AG09309 (cell line): ENCODE results near the gene PGC.

ENCODE experiments used
- DNase-seq: peaks from one replicate; pipeline ENCODE4 v3.0.0-alpha.2; 2010; ENCODE audit warnings: low read depth
- H3K4me3 ChIP-seq: 2 replicates; pipeline ENCODE4 v1.5.1; 2011; ENCODE audit warnings: mild to moderate bottlenecking, low read depth, low read length, moderate library complexity; ENCODE audit not compliant: control insufficient read depth
- TF ChIP-seq, protein P1 (sequence below): IDR thresholded peaks from 2 replicates; pipeline ENCODE4 v1.5.1; 2011; ENCODE audit warnings: mild to moderate bottlenecking, low read depth, low read length, inconsistent platforms; ENCODE audit not compliant: insufficient read depth, control insufficient read depth; ENCODE audit errors: missing control alignments

The PGC gene

DNA sequence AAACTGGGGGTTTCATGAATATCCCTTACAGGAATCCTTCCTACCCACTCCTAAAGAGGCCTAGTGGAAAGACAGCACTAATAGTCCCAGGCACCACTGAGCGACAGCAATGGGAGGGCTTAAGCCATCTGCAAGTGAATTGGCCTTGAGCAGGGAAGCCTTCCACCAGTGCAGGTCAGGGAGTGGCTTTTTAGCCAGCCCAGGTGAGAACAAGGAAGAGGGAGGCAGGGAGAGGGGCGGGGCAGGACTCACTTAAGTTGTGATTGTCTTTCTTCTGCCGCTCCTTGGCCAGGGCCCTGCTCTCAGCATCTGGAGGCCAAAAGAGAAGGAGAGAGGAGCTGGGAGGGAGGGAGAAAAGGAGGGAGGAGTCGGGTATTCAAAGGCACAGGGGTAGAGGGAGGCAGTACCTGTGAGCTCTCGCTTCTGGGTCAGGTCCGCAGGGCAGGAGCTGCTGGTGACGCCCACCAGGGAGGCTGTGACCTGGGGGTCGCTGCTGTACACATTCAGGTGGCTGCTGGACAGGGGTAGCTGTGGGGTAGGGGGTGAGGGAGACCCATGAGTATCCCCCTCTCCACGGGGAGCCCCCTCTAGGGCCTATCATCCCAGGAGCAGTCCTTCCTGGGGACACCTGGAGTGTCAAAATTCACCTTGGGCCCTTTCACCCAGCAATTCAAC, 59.6 kb downstream of the PGC start:
- TF ChIP-seq, protein P1, sequence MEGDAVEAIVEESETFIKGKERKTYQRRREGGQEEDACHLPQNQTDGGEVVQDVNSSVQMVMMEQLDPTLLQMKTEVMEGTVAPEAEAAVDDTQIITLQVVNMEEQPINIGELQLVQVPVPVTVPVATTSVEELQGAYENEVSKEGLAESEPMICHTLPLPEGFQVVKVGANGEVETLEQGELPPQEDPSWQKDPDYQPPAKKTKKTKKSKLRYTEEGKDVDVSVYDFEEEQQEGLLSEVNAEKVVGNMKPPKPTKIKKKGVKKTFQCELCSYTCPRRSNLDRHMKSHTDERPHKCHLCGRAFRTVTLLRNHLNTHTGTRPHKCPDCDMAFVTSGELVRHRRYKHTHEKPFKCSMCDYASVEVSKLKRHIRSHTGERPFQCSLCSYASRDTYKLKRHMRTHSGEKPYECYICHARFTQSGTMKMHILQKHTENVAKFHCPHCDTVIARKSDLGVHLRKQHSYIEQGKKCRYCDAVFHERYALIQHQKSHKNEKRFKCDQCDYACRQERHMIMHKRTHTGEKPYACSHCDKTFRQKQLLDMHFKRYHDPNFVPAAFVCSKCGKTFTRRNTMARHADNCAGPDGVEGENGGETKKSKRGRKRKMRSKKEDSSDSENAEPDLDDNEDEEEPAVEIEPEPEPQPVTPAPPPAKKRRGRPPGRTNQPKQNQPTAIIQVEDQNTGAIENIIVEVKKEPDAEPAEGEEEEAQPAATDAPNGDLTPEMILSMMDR = no peak
- no peak for DNase-seq
- H3K4me3 ChIP-seq = no peak overlapping the region
